H1 (cell line): ENCODE measurements around the gene CDC42. TPM values are rescaled to one million over a fixed set of nuclear protein-coding genes. Genes with fewer than 3 reads are reported as not detected.

Experiments used
- CBX5 ChIP-seq: fragments of 300-800, 300-1000 bp; sonication (generic); IDR thresholded peaks from 2 replicates; pipeline ENCODE4 v1.7.1; 2016; ENCODE audit warnings: antibody characterized with exemption, low read length, low read depth
- CHD1 ChIP-seq: IDR thresholded peaks from 2 replicates; pipeline ENCODE4 v1.6.1; 2012; ENCODE audit warnings: low read depth, low read length, improper control_type of control experiment
- NRF1 ChIP-seq: IDR thresholded peaks from 2 replicates; pipeline ENCODE4 v1.6.1; 2011; ENCODE audit warnings: mild to moderate bottlenecking, low read depth, low read length, improper control_type of control experiment
- POLR2AphosphoS5 ChIP-seq: IDR thresholded peaks from 2 replicates; pipeline ENCODE4 v1.6.1; 2011; ENCODE audit warnings: low read depth, low read length
- SUZ12 ChIP-seq: fragments of 200-600 bp; sonication (generic); IDR thresholded peaks from 2 replicates; pipeline ENCODE4 v1.6.1; 2012; ENCODE audit warnings: mild to moderate bottlenecking, inconsistent platforms, low read length, moderate library complexity, mixed read lengths
- polyA plus RNA-seq, 7 experiments: library from polyadenylated mRNA; depleted of rRNA in 3 of 7; stranded (reverse) in 5 of 7; unstranded in 2 of 7; fragments of >200 nt in 5 of 7; fragments of 200-250 nt in 2 of 7; gene quantifications; 1 replicate in 5 of 7; 2 replicates in 1 of 7; 4 replicates in 1 of 7; pipeline versions ENCODE4 v1.2.1 to v1.2.3, GENCODE V29; 2011 to 2013; ENCODE audit warnings: missing spikeins in 2 of 7, mixed read lengths in 2 of 7
- total RNA-seq: library from RNA; stranded (reverse); fragmentation: NEBNext Ultra II Directional; extraction: Animal tissue kit (Norgen Biotek cat#: 25700); gene quantifications from 2 replicates; pipeline ENCODE4 v1.2.1, GENCODE V29; 2021
- TF ChIP-seq, protein P1 (sequence below), 3 experiments: IDR thresholded peaks; 1 replicate in 2 of 3; 2 replicates in 1 of 3; pipeline versions ENCODE4 v1.5.1 to v1.6.1; 2011; ENCODE audit warnings: low read length in 3 of 3, mild to moderate bottlenecking in 3 of 3, inconsistent platforms in 2 of 3, low read depth in 1 of 3, moderate library complexity in 1 of 3; ENCODE audit not compliant: insufficient read depth in 1 of 3; ENCODE audit errors: control extremely low read depth in 1 of 3

The CDC42 gene
- total and polyA plus RNA-seq, 2 of the 8 experiments (the other 6 are each of a cell fraction or from before 2014, with no cell fraction given): 110 to 179 TPM

- TF ChIP-seq NRF1 (no peak), POLR2AphosphoS5 (no peak), CBX5 (no peak), SUZ12 (no peak), CHD1 (no peak)
- TF ChIP-seq, protein P1, sequence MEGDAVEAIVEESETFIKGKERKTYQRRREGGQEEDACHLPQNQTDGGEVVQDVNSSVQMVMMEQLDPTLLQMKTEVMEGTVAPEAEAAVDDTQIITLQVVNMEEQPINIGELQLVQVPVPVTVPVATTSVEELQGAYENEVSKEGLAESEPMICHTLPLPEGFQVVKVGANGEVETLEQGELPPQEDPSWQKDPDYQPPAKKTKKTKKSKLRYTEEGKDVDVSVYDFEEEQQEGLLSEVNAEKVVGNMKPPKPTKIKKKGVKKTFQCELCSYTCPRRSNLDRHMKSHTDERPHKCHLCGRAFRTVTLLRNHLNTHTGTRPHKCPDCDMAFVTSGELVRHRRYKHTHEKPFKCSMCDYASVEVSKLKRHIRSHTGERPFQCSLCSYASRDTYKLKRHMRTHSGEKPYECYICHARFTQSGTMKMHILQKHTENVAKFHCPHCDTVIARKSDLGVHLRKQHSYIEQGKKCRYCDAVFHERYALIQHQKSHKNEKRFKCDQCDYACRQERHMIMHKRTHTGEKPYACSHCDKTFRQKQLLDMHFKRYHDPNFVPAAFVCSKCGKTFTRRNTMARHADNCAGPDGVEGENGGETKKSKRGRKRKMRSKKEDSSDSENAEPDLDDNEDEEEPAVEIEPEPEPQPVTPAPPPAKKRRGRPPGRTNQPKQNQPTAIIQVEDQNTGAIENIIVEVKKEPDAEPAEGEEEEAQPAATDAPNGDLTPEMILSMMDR (IDR thresholded peaks at IDR 0.05; ENCODE audit: control extremely low read depth in 1 of 3, insufficient read depth in 1 of 3, low read depth in 1 of 3, low read length in 3 of 3): no peak
These were observed 3.5 kb downstream of the CDC42 start (continued) for GRCh38 chr1:22056043-22056442.
